ENCODE data around the gene RHOBTB1.

The RHOBTB1 gene

DNA sequence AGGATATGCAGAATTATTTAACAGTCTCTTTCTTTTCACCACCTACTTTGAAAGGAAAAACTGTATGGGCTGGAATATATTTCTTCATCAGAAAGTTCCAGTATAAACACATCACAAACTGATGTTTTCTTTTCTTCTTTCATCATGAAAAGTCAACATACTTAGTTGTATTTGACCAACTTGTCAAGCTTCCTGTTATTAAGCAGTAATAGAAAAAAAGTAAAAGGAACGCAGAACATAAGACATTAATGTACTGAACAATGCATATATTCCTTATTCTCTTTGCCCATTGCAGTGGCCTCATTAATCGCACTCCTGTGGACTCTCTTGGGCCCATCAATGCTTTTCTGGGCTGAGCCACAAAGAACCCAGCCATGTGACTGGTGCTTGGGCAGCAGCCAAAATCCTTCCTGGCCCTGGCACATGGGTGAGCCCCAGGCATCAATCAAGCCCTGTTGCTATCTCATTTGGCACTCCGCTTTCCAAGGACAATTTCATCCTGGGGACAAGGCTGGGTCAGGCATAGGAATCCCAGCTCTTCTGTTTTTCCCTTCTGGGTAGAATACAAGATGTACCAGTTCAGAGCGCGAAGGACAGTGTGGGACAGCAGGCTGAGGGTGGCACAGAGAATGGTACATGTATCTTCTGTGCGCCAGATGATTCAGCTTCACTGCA is 42.3 kb downstream of the RHOBTB1 start:
- Histone ChIP-seq H4K20me1 (ENCODE audit: insufficient read depth, low read length) (no peaks in the 10 kb centered on the region), H3K79me2 (ENCODE audit: low read length) (no peaks in the 10 kb centered on the region), H3K9ac (ENCODE audit: low read length) (no peak overlapping the region), H3K4me1 (ENCODE audit: low read length) (no peaks in the 10 kb centered on the region), H3K4me2 (ENCODE audit: low read length) (no peak overlapping the region), H3K27ac (ENCODE audit: low read length) (no peak overlapping the region), H3K36me3 (replicated peaks; ENCODE audit: low read depth, low read length) (no peaks in the 10 kb centered on the region), H2AFZ (ENCODE audit: low read depth, low read length) (no peak overlapping the region), H3K4me3 (ENCODE audit: low read length) (no peak overlapping the region), H3K27me3 (ENCODE audit: low read depth, low read length) (no peaks in the 10 kb centered on the region), H3K9me3 (ENCODE audit: insufficient read depth, low read length) (no peaks in the 10 kb centered on the region)
- TF ChIP-seq EZH2phosphoT487 (IDR thresholded peaks at IDR 0.05; ENCODE audit: low read depth) = no peak
- TF ChIP-seq, protein P1, sequence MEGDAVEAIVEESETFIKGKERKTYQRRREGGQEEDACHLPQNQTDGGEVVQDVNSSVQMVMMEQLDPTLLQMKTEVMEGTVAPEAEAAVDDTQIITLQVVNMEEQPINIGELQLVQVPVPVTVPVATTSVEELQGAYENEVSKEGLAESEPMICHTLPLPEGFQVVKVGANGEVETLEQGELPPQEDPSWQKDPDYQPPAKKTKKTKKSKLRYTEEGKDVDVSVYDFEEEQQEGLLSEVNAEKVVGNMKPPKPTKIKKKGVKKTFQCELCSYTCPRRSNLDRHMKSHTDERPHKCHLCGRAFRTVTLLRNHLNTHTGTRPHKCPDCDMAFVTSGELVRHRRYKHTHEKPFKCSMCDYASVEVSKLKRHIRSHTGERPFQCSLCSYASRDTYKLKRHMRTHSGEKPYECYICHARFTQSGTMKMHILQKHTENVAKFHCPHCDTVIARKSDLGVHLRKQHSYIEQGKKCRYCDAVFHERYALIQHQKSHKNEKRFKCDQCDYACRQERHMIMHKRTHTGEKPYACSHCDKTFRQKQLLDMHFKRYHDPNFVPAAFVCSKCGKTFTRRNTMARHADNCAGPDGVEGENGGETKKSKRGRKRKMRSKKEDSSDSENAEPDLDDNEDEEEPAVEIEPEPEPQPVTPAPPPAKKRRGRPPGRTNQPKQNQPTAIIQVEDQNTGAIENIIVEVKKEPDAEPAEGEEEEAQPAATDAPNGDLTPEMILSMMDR (IDR thresholded peaks at IDR 0.05; ENCODE audit: low read depth, low read length) = no peak

GRCh38 chr10:60899266-60899665 is 44.7 kb downstream of the RHOBTB1 start:
- H3K27ac ChIP-seq (ENCODE audit: low read length) = no peak overlapping the region
- TF ChIP-seq, protein P1 (IDR thresholded peaks at IDR 0.05; ENCODE audit: low read depth, low read length) = no peak
- no peak for TF ChIP-seq EZH2phosphoT487 (IDR thresholded peaks at IDR 0.05; ENCODE audit: low read depth)
- no peaks in the 10 kb centered on the region for H3K4me1 ChIP-seq (ENCODE audit: low read length)

DNA sequence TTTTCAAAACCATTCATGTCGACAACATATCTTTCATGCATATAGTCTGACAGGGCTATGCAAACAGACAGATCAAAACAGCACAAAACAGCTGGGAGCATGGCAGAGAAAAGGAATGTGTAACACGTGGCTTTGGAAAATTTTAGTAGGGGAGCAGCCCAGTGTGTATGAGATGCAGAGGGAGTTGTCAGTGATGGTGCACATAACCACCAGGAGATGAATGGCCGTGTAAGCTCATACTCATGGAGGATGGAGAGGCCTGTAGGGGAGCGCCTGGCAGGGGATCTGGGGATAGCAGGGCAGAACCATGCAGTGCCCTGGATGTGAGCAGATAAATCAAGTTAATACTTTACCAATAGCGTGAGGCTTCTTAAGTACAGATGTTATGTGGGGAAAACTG is 45.7 kb downstream of the RHOBTB1 start:
- no peaks in the 10 kb centered on the region for H3K79me2 ChIP-seq (ENCODE audit: low read length)
- H4K20me1 ChIP-seq (ENCODE audit: insufficient read depth, low read length) = no peaks in the 10 kb centered on the region
- no peak overlapping the region for H3K9ac ChIP-seq (ENCODE audit: low read length)
- no peak for TF ChIP-seq EZH2phosphoT487 (IDR thresholded peaks at IDR 0.05; ENCODE audit: low read depth)
- TF ChIP-seq, protein P1 (IDR thresholded peaks at IDR 0.05; ENCODE audit: low read depth, low read length) = no peak
- no peak overlapping the region for H2AFZ ChIP-seq (ENCODE audit: low read depth, low read length)
- no peaks in the 10 kb centered on the region for H3K36me3 ChIP-seq (replicated peaks; ENCODE audit: low read depth, low read length)
- H3K4me1 ChIP-seq (ENCODE audit: low read length) = no peaks in the 10 kb centered on the region
- no peak overlapping the region for H3K4me2 ChIP-seq (ENCODE audit: low read length)
- H3K27me3 ChIP-seq (ENCODE audit: low read depth, low read length) = no peaks in the 10 kb centered on the region
- no peaks in the 10 kb centered on the region for H3K9me3 ChIP-seq (ENCODE audit: insufficient read depth, low read length)
- H3K4me3 ChIP-seq (ENCODE audit: low read length) = no peak overlapping the region
- H3K27ac ChIP-seq (ENCODE audit: low read length) = no peak overlapping the region

More at GRCh38 chr10:60899266-60899665, 44.7 kb downstream of the RHOBTB1 start:
- Histone ChIP-seq H3K36me3 (replicated peaks; ENCODE audit: low read depth, low read length) (no peaks in the 10 kb centered on the region), H3K9me3 (ENCODE audit: insufficient read depth, low read length) (no peaks in the 10 kb centered on the region), H3K9ac (ENCODE audit: low read length) (no peak overlapping the region), H3K4me2 (ENCODE audit: low read length) (no peak overlapping the region), H3K4me3 (ENCODE audit: low read length) (no peak overlapping the region), H2AFZ (ENCODE audit: low read depth, low read length) (no peak overlapping the region), H3K79me2 (ENCODE audit: low read length) (no peaks in the 10 kb centered on the region), H3K27me3 (ENCODE audit: low read depth, low read length) (no peaks in the 10 kb centered on the region), H4K20me1 (ENCODE audit: insufficient read depth, low read length) (no peaks in the 10 kb centered on the region)

GRCh38 chr10:60896810-60897209 is 47.2 kb downstream of the RHOBTB1 start:
- no peaks in the 10 kb centered on the region for H3K79me2 ChIP-seq (ENCODE audit: low read length)
- no peak overlapping the region for H3K9ac ChIP-seq (ENCODE audit: low read length)
- no peak overlapping the region for H3K27ac ChIP-seq (ENCODE audit: low read length)
- H3K36me3 ChIP-seq (replicated peaks; ENCODE audit: low read depth, low read length) = no peaks in the 10 kb centered on the region
- no peak overlapping the region for H2AFZ ChIP-seq (ENCODE audit: low read depth, low read length)
- H3K4me2 ChIP-seq (ENCODE audit: low read length) = no peak overlapping the region
- no peaks in the 10 kb centered on the region for H3K27me3 ChIP-seq (ENCODE audit: low read depth, low read length)
- no peaks in the 10 kb centered on the region for H3K4me1 ChIP-seq (ENCODE audit: low read length)
- no peak overlapping the region for H3K4me3 ChIP-seq (ENCODE audit: low read length)
- no peaks in the 10 kb centered on the region for H3K9me3 ChIP-seq (ENCODE audit: insufficient read depth, low read length)
- H4K20me1 ChIP-seq (ENCODE audit: insufficient read depth, low read length) = no peaks in the 10 kb centered on the region
- no peak for TF ChIP-seq EZH2phosphoT487 (IDR thresholded peaks at IDR 0.05; ENCODE audit: low read depth)
- TF ChIP-seq, protein P1 (IDR thresholded peaks at IDR 0.05; ENCODE audit: low read depth, low read length) = no peak
